HG03045 (cell line): ENCODE data around the gene SIAE.
A peak's percentile ranks its signal among the peaks of the same experiment; 100 is the strongest.

Source experiments
- ATAC-seq: cut with Tn5 transposase; IDR thresholded peaks from one replicate; pipeline ENCODE4 v1.9.1; 2021; ENCODE audit warnings: mild to moderate bottlenecking, moderate library complexity; ENCODE audit not compliant: unreplicated experiment

Gene SIAE

GRCh38 chr11:124673333-124674167, at the start of gene SIAE, which contains the start of gene SPA17:
Gene SIAE, minus strand, starts transcription at chr11:124673739. Its CDS starts 31 bp downstream, at chr11:124673708.
Gene SPA17, plus strand, starts transcription at chr11:124673904. Its CDS starts 1,361 bp downstream, at chr11:124675265.
- peak; percentile 95 for ATAC-seq

GRCh38 chr11:124722176-124722575, 48.6 kb upstream of the SIAE start:
- no peak for ATAC-seq

GRCh38 chr11:124719534-124719933, 46.0 kb upstream of the SIAE start:
- no peak for ATAC-seq

GRCh38 chr11:124718801-124719200, 45.3 kb upstream of the SIAE start:
- ATAC-seq, result no peak

GRCh38 chr11:124717786-124718651, 44.5 kb upstream of the SIAE start:
- no peak for ATAC-seq

- ATAC-seq, result no peak
These were observed 43.9 kb upstream of the SIAE start for GRCh38 chr11:124717421-124717785.

GRCh38 chr11:124716591-124716990, 43.1 kb upstream of the SIAE start:
- ATAC-seq, result no peak

- ATAC-seq, result no peak
These were observed 38.9 kb upstream of the SIAE start for GRCh38 chr11:124712392-124712791.

GRCh38 chr11:124707829-124708228, 34.3 kb upstream of the SIAE start:
- no peak for ATAC-seq

- no peak for ATAC-seq
These were observed 26.5 kb upstream of the SIAE start for GRCh38 chr11:124700028-124700427.

- ATAC-seq, result no peak
These were observed 26.0 kb upstream of the SIAE start for GRCh38 chr11:124699547-124699946.

GRCh38 chr11:124693142-124693541, 19.6 kb upstream of the SIAE start:
- no peak for ATAC-seq

- no peak for ATAC-seq
These were observed 8.9 kb upstream of the SIAE start for GRCh38 chr11:124682443-124682842.

- ATAC-seq, result no peak
These were observed 7.9 kb upstream of the SIAE start for GRCh38 chr11:124681421-124681820.

GRCh38 chr11:124678416-124678815, 4.9 kb upstream of the SIAE start:
- ATAC-seq, result no peak

GRCh38 chr11:124676386-124676785, 2.8 kb upstream of the SIAE start:
- ATAC-seq, result no peak

GRCh38 chr11:124674571-124674970, 1.0 kb upstream of the SIAE start:
- ATAC-seq, result no peak

GRCh38 chr11:124674168-124674517, 604 bp upstream of the SIAE start:
- ATAC-seq, result no peak

GRCh38 chr11:124672536-124673215, 863 bp downstream of the SIAE start:
- no peak for ATAC-seq

GRCh38 chr11:124670732-124671131, 2.8 kb downstream of the SIAE start:
- no peak for ATAC-seq

GRCh38 chr11:124669193-124669592, 4.3 kb downstream of the SIAE start:
- ATAC-seq, result no peak
